ENCODE measurements around the gene RTN3. TPM values are rescaled to one million over a fixed set of nuclear protein-coding genes. Genes with fewer than 3 reads are reported as not detected.

Gene RTN3
- polyA plus RNA-seq, 3 donors from 2014 or later, result 47.8 to 87.9 (median 62.6) TPM

DNA sequence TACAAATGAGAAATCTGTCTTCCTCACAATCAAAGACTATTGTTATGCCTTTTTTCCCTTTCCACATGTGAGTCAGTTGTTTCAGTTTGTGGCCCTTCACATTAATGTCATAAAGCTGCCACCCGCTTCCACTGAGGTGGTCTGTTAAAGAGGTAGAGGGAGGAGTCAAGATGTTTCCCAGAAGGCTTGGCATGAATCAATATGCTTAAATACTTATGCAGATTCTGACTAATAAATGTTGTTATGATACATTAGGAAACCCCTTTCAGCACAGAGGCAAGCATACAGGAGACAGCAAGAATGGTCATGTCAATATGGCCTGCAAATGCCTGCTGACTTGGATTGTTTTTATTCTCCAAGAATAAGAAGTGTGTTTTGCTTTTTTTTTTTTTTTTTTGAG is 6.5 kb downstream of the RTN3 start:
- Mint-ChIP-seq H3K9me3 (no peaks in the 10 kb centered on the region), H3K27me3 (ENCODE audit: low read depth in 3 of 3) (peaks cover 0 to 2% (median 0%) of the 10 kb centered on the region in 3 donors), H3K4me1 (peaks cover 8 to 12% of the 10 kb centered on the region in 2 donors), H3K4me3 (no peak overlapping the region), H3K36me3 (no peaks in the 10 kb centered on the region), H3K27ac (no peak overlapping the region)
- no peak for DNase-seq

DNA sequence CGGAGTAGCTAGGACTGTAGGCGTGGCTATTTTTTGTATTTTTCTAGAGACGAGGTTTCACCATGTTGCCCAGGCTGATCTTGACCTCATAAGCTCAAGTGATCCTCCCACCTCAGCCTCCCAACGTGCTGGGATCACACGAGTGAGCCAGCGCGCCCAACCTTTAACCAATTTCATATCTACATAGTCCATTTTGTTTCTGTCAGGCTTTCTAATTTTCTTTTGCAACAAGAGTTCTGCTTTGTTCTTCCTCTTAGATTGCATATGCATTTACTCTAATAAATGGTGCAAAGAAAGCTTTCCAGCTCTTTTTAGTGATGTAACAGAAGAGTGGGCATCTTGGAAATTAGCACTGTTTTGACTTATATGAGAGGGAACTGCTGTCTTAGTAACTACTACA is 13.3 kb downstream of the RTN3 start:
- Mint-ChIP-seq H3K36me3 (peaks cover 0 to 4% (median 0%) of the 10 kb centered on the region in 3 donors), H3K9me3 (no peaks in the 10 kb centered on the region), H3K27me3 (ENCODE audit: low read depth in 3 of 3) (peaks cover 0 to 2% (median 0%) of the 10 kb centered on the region in 3 donors), H3K4me3 (no peak overlapping the region), H3K4me1 (peaks cover 2 to 4% of the 10 kb centered on the region in 2 donors), H3K27ac (no peak overlapping the region)
- no peak for DNase-seq

DNA sequence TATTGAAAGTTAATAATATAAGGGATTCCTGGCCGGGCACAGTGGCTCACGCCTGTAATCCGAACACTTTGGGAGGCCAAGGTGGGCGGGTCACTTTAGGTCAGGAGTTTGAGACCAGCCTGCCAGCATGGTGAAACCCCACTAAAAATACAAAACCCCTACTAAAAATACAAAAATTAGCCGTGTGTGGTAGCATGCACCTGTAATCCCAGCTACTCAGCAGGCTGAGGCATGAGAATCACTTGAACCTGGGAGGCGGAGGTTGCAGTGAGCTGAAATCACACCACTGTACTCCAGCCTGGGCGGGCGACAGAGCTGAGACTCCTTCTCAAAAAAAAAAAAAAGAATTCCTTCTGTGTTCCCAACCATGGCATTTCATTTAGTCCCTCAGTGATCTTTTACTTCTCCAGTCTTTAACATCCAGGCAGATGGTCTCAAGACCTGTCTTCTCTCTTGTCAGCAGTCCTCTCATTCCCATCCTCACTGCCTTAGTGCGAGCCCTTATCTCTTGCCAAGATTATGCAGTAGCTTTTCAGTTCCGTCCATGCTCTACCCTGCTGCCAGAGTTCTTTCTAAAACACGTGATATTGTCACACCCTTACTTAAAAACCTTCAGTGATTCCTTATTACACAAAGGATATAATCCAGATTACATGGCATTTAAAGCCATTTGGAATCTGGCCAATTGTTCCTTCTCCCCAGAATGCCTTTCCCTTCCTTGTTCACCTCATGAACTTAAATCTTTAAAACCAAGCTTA is 17.9 kb downstream of the RTN3 start:
- DNase-seq, result no peak
- H3K36me3 Mint-ChIP-seq, result peaks cover 0 to 4% (median 3%) of the 10 kb centered on the region in 3 donors
- no peak overlapping the region for H3K27ac Mint-ChIP-seq
- H3K4me1 Mint-ChIP-seq, result peaks cover 6 to 17% of the 10 kb centered on the region in 2 donors
- peaks cover 0 to 2% (median 0%) of the 10 kb centered on the region in 3 donors for H3K27me3 Mint-ChIP-seq (ENCODE audit: low read depth in 3 of 3)
- no peaks in the 10 kb centered on the region for H3K9me3 Mint-ChIP-seq
- no peak overlapping the region for H3K4me3 Mint-ChIP-seq

DNA sequence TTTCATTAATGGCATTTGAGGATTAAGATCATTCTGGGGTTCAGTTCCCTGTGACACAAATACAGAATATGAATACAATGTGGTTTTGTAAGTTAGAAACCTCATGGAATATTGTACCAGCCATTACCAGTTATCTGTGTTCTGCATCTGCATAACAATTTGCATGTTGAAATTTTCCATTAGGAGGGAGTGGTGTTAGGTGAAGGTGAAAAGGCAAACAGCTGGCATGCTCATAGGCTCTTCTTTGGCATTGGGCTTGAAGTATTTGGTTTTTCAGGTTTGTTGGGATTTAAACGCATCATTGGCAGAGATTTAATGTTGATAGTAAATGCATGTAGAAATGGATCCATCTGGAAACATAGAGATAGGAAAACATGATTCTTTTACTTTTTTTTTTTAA is 18.6 kb downstream of the RTN3 start:
- Mint-ChIP-seq H3K9me3 (no peaks in the 10 kb centered on the region), H3K4me3 (no peak overlapping the region), H3K27me3 (ENCODE audit: low read depth in 3 of 3) (peaks cover 0 to 2% (median 0%) of the 10 kb centered on the region in 3 donors), H3K4me1 (peaks cover 6 to 22% of the 10 kb centered on the region in 2 donors), H3K27ac (peak overlapping the region in 1 of 6 donors; percentile 6), H3K36me3 (peaks cover 0 to 7% (median 4%) of the 10 kb centered on the region in 3 donors)
- DNase-seq, result no peak

DNA sequence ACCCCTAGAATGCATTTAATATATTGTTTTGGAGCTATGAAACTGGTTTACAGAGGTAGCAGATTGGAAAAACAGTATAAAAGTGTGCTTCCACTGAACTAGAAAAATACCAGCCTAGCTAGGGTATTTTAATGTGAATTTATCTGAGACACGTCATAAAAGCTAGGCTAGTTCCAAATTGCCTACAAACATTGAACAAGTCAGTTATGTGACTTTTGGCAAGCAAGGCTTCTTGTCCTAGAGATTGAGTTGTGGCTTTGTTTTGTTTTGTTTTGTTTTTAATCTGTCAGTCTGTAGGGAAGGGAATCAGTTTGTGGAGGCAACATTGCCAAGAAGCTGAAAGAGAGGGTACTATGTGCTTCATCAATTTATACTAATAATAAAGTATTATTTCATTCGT is 24.2 kb downstream of the RTN3 start:
- H3K4me3 Mint-ChIP-seq, result no peak overlapping the region
- no peaks in the 10 kb centered on the region for H3K9me3 Mint-ChIP-seq
- peaks cover 2 to 11% of the 10 kb centered on the region in 2 donors for H3K4me1 Mint-ChIP-seq
- no peak overlapping the region for H3K27ac Mint-ChIP-seq
- H3K36me3 Mint-ChIP-seq, result peaks cover 0 to 4% (median 0%) of the 10 kb centered on the region in 3 donors
- no peaks in the 10 kb centered on the region for H3K27me3 Mint-ChIP-seq (ENCODE audit: low read depth in 3 of 3)
- DNase-seq, result no peak

DNA sequence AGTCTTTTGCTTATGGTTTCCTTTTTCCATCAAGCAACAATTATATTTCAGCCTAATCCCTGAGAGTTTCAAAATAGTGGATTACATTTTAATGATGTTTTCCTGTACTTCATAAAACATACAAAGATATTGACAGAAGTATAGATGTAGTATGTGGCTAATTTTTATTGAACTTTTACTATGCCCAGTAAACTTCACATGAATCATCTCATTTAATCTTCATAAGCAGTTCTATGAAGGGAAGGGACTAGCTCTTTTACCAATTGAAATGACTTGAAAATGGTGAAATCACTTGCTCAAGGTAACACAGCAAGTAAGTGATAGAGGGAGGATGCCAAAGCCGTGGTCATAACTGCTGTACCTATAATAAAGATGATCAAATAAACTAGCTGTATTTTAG is 27.5 kb downstream of the RTN3 start:
- Mint-ChIP-seq H3K27ac (no peak overlapping the region), H3K4me3 (no peak overlapping the region), H3K36me3 (peaks cover 0 to 4% (median 0%) of the 10 kb centered on the region in 3 donors), H3K27me3 (ENCODE audit: low read depth in 3 of 3) (no peaks in the 10 kb centered on the region), H3K4me1 (peaks cover 0 to 6% of the 10 kb centered on the region in 2 donors), H3K9me3 (no peaks in the 10 kb centered on the region)
- DNase-seq, result no peak

DNA sequence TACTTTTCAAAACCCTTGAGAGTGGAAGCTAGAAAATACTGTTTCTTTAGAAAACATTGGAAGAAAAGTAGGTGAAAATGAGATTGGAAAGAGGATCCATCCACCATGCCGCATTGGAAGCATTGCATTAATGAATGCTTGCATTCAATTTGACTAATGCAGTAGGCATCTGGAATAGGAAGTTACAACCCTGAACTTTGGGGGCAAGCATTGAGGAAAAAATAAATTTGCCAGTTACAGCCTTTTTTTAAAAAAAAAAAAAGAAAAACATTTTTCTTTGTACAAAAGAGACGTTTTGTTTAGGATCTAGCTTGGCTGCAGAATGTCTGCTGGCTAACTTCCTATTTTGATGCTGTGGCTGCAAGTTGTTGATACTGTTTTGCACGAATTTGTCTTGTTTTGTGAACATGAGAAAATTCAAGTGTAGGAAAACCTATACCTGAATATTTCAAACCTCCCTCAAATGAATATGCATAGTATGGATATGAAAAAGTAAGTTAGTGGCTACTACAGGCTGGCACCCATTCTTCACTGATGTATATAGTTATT is 28.1 kb downstream of the RTN3 start:
- Mint-ChIP-seq H3K4me3 (no peak overlapping the region), H3K36me3 (peaks cover 0 to 4% (median 0%) of the 10 kb centered on the region in 3 donors), H3K27me3 (ENCODE audit: low read depth in 3 of 3) (no peaks in the 10 kb centered on the region), H3K9me3 (no peaks in the 10 kb centered on the region), H3K27ac (no peak overlapping the region), H3K4me1 (peaks cover 0 to 6% of the 10 kb centered on the region in 2 donors)
- no peak for DNase-seq

DNA sequence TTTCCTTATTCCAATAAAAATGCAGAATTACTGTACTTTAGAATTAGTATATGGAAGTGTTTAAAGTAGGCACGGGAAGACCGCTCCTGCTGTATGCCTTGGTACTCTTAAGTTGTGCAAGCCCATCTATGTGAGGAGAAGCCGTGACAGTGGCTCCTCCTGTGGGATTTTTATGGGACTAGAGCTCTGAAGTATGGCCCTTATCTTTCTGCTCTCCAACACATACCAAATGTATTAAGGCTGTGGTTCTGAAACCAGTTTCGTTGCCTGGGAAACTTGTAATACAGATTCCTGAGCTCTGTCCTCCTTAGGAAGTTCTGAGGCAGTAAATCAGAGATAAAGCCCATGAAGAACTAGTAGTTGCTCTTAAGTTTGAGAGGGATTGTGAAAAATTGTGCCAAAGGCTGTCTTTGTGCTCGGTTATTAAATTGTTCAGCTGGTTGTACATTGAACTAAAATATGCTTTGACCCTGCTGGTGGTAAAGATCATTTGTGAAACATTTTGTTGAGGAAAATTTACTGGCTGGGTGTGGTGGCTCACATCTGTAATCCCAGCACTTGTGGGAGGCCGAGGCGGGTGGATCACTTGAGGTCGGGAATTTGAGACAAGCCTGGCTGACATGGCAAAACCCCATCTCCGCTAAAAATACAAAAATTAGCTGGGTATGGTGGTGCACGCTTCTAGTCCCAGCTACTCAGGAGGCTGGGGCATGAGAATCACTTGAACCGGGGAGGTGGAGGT is 29.3 kb downstream of the RTN3 start:
- DNase-seq, result no peak
- Mint-ChIP-seq H3K4me3 (no peak overlapping the region), H3K9me3 (no peaks in the 10 kb centered on the region), H3K4me1 (no peaks in the 10 kb centered on the region), H3K27me3 (ENCODE audit: low read depth in 3 of 3) (no peaks in the 10 kb centered on the region), H3K36me3 (no peaks in the 10 kb centered on the region), H3K27ac (peak overlapping the region in 1 of 6 donors; percentile 10)

DNA sequence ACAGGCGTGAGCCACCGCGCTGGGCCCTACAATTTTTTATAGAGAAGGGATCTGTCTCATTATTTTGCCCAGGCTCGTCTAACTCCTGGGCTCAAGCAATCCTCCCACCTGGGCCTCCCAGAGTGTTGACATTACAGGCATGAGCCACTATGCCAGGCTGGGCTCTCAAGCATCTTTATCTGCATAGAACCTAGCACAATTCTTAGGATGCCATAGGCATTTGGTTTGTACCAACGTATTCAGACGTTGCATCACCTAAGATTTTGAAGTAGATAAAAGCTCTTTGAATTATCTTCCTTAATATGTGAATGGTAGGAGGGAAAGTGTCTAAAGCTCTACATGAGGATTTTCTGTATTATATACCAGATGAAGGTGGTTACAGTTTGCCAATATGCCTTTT is 30.5 kb downstream of the RTN3 start:
- Mint-ChIP-seq H3K4me3 (no peak overlapping the region), H3K27me3 (ENCODE audit: low read depth in 3 of 3) (no peaks in the 10 kb centered on the region), H3K9me3 (no peaks in the 10 kb centered on the region), H3K4me1 (no peaks in the 10 kb centered on the region), H3K27ac (no peak overlapping the region), H3K36me3 (no peaks in the 10 kb centered on the region)
- DNase-seq, result no peak

DNA sequence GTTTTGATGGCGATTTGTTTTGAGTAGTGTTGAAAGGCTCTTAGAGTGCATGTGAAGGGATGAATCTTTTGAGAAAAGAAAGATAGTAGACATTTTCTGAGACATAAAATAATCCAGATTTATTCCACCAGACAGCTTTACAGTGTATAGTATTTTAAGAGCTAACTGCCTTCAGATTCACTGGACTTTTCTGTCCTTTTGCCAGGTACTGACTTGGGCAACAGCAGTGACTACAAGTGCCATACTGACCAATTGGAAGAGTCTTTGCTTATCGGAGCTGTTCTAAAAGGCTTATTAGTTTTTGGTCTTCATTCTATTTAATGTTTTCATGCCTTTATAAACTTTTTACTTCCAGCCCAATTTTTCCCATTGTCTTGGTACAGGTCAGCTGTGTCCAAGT is 32.5 kb downstream of the RTN3 start:
- H3K27ac Mint-ChIP-seq, result no peak overlapping the region
- peaks cover 0 to 3% of the 10 kb centered on the region in 2 donors for H3K4me1 Mint-ChIP-seq
- H3K4me3 Mint-ChIP-seq, result no peak overlapping the region
- no peaks in the 10 kb centered on the region for H3K9me3 Mint-ChIP-seq
- no peak for DNase-seq
- no peaks in the 10 kb centered on the region for H3K36me3 Mint-ChIP-seq
- no peaks in the 10 kb centered on the region for H3K27me3 Mint-ChIP-seq (ENCODE audit: low read depth in 3 of 3)

DNA sequence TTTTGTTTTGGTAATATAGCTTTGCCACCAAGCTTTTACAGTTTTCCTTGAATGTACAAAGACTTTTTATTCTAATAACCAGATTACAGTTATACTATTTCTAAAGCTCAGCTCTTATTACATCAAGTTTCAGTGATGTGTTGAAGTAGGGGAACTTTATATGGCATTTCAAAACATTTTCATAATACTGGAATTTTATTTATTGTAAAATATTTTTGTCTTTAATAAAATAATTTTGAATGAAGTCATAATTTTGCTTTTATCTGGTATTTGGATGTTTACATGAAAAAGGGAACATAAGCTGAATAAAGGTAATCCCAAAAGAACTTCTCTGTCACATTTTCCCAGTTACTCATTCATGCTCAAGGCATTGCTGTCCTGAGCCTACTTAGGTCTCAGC is 34.7 kb downstream of the RTN3 start:
- H3K27me3 Mint-ChIP-seq (ENCODE audit: low read depth in 3 of 3), result no peaks in the 10 kb centered on the region
- H3K4me1 Mint-ChIP-seq, result peaks cover 0 to 4% of the 10 kb centered on the region in 2 donors
- H3K9me3 Mint-ChIP-seq, result no peaks in the 10 kb centered on the region
- H3K4me3 Mint-ChIP-seq, result no peak overlapping the region
- no peak overlapping the region for H3K27ac Mint-ChIP-seq
- no peak for DNase-seq
- no peaks in the 10 kb centered on the region for H3K36me3 Mint-ChIP-seq

DNA sequence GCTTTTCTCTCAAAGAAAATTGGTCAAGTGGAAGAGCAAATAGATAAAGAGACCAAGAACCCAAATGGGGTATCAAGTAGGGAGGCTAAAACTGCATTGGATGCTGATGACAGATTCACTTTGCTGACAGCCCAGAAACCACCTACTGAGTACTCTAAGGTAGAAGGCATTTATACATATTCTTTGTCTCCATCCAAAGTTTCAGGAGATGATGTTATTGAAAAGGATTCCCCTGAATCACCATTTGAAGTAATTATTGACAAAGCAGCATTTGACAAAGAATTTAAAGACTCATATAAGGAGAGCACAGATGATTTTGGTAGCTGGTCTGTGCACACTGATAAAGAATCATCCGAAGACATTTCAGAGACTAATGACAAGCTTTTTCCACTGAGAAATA is 37.7 kb downstream of the RTN3 start:
- no peak overlapping the region for H3K4me3 Mint-ChIP-seq
- peaks cover 0 to 4% of the 10 kb centered on the region in 2 donors for H3K4me1 Mint-ChIP-seq
- H3K27ac Mint-ChIP-seq, result no peak overlapping the region
- DNase-seq, result no peak
- H3K27me3 Mint-ChIP-seq (ENCODE audit: low read depth in 3 of 3), result no peaks in the 10 kb centered on the region
- no peaks in the 10 kb centered on the region for H3K36me3 Mint-ChIP-seq
- no peaks in the 10 kb centered on the region for H3K9me3 Mint-ChIP-seq

DNA sequence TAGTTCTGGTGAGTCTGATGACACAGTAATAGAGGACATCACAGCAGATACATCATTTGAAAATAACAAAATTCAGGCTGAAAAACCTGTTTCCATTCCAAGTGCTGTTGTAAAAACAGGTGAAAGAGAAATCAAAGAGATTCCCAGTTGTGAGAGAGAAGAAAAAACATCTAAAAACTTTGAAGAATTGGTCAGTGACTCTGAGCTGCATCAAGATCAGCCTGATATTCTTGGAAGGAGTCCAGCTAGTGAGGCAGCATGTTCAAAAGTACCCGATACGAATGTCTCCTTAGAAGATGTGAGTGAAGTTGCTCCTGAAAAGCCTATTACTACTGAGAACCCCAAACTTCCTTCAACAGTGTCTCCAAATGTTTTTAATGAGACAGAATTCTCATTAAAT is 38.7 kb downstream of the RTN3 start:
- no peaks in the 10 kb centered on the region for H3K36me3 Mint-ChIP-seq
- H3K4me3 Mint-ChIP-seq, result no peak overlapping the region
- peaks cover 0 to 4% of the 10 kb centered on the region in 2 donors for H3K4me1 Mint-ChIP-seq
- H3K27me3 Mint-ChIP-seq (ENCODE audit: low read depth in 3 of 3), result no peaks in the 10 kb centered on the region
- no peaks in the 10 kb centered on the region for H3K9me3 Mint-ChIP-seq
- no peak for DNase-seq
- no peak overlapping the region for H3K27ac Mint-ChIP-seq

DNA sequence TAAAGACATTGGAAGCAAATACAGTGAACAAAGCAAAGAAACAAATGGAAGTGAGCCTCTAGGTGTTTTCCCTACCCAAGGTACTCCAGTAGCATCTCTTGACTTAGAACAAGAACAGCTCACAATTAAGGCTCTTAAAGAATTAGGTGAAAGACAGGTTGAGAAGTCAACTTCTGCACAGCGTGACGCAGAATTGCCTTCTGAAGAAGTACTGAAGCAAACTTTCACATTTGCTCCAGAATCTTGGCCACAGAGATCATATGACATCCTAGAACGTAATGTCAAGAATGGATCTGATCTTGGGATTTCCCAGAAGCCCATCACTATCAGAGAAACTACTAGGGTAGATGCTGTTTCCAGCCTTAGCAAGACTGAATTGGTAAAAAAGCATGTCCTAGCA is 39.3 kb downstream of the RTN3 start:
- Mint-ChIP-seq H3K4me1 (peaks cover 0 to 4% of the 10 kb centered on the region in 2 donors), H3K9me3 (no peaks in the 10 kb centered on the region), H3K27me3 (ENCODE audit: low read depth in 3 of 3) (no peaks in the 10 kb centered on the region), H3K27ac (no peak overlapping the region), H3K4me3 (no peak overlapping the region), H3K36me3 (no peaks in the 10 kb centered on the region)
- no peak for DNase-seq

Data from immature natural killer cell (primary cell).